Panc1 (cell line): ENCODE measurements around the gene SELENOF. TPM values are rescaled to one million over a fixed set of nuclear protein-coding genes. Genes with fewer than 3 reads are reported as not detected.
"Not testable (repeated sequence)": the region's sequence is repeated elsewhere in the genome, so short reads cannot be mapped to it uniquely, and the experiment has no call there.

ENCODE experiments used
- ATAC-seq: fragments of 200-7000 bp; cut with Tn5 transposase; 2 replicates; pipeline ENCODE4 v1.9.1; 2020; ENCODE audit warnings: mild to moderate bottlenecking, moderate library complexity
- BruUV-seq: library from RNA; stranded (reverse); fragments of 400-500 nt; replicated peaks from 2 replicates; lab custom pipeline; 2021; lab: Mats Ljungman, UMichigan
- CTCF ChIA-PET: fragments of 300-600 bp; sonication (Branson Sonifier 250); formaldehyde crosslinking; loops from one replicate; lab custom pipeline; 2022; ENCODE audit warnings: antibody characterized with exemption; lab: Charles Lee
- POLR2A ChIA-PET: fragments of 300-600 bp; sonication (Branson Sonifier 250); formaldehyde crosslinking; loops from one replicate; lab custom pipeline; 2022; ENCODE audit warnings: antibody characterized with exemption; lab: Charles Lee
- DNase-seq: peaks from one replicate; pipeline ENCODE4 v3.0.0-alpha.2; 2010; ENCODE audit warnings: low read depth, low spot score
- H3K27ac ChIP-seq: 2 replicates; pipeline ENCODE4 v1.5.1; 2011; ENCODE audit warnings: mild to moderate bottlenecking, low read length, inconsistent platforms
- H3K27me3 ChIP-seq: fragments of 200-500 bp; sonication (Bioruptor generic); 2 replicates; pipeline ENCODE4 v1.6.0; 2014; ENCODE audit warnings: low read length, inconsistent platforms; ENCODE audit not compliant: control insufficient read depth, insufficient read depth
- H3K36me3 ChIP-seq: fragments of 200-500 bp; sonication (Bioruptor generic); 2 replicates; pipeline ENCODE4 v1.5.1; 2014; ENCODE audit warnings: inconsistent platforms, mild to moderate bottlenecking, low read length, moderate library complexity; ENCODE audit not compliant: control insufficient read depth, insufficient read depth
- H3K4me1 ChIP-seq: 2 replicates; pipeline ENCODE4 v1.5.1; 2011; ENCODE audit warnings: inconsistent platforms, mild to moderate bottlenecking, low read length, moderate library complexity; ENCODE audit not compliant: control insufficient read depth, insufficient read depth
- H3K4me3 ChIP-seq, 2 experiments: 2 replicates each; pipeline ENCODE4 v1.5.1; 2011 to 2012; ENCODE audit warnings: low read depth in 2 of 2, low read length in 2 of 2, mild to moderate bottlenecking in 2 of 2, inconsistent platforms in 1 of 2, moderate library complexity in 1 of 2
- H3K9me3 ChIP-seq: fragments of 200-500 bp; sonication (Bioruptor generic); 2 replicates; pipeline ENCODE4 v1.5.1; 2014; ENCODE audit warnings: low read depth, mild to moderate bottlenecking, inconsistent platforms, low read length, moderate library complexity; ENCODE audit not compliant: control insufficient read depth, insufficient read depth
- POLR2AphosphoS5 ChIP-seq: IDR thresholded peaks from 2 replicates; pipeline ENCODE4 v1.6.1; 2012; ENCODE audit warnings: mild to moderate bottlenecking, low read depth, low read length, moderate library complexity
- SIN3A ChIP-seq: IDR thresholded peaks from 2 replicates; pipeline ENCODE4 v1.6.1; 2012; ENCODE audit warnings: low read depth, mild to moderate bottlenecking, low read length, moderate library complexity, borderline replicate concordance; ENCODE audit not compliant: insufficient read depth
- TCF7L2 ChIP-seq: IDR thresholded peaks from 2 replicates; pipeline ENCODE4 v1.6.1; 2011; ENCODE audit warnings: mild to moderate bottlenecking, low read depth, low read length, inconsistent platforms
- in situ Hi-C: cut with HindIII; loops from 2 replicates; pipeline ENCODE4 v1.10.0; 2016; ENCODE audit warnings: low sequenced_read_pairs, low pct_unique_long_range_greater_than_20kb
- intact Hi-C: fragments of 100-400 bp; cut with micrococcal nuclease; formaldehyde crosslinking; loops from one replicate; pipeline ENCODE4 v1.10.0; 2022; ENCODE audit not compliant: unreplicated experiment
- total RNA-seq: library from RNA; stranded (reverse); gene quantifications from one replicate; pipeline ENCODE4 v1.2.1, GENCODE V29; 2021; ENCODE audit not compliant: unreplicated experiment
- TF ChIP-seq, protein P1 (sequence below), 2 experiments: IDR thresholded peaks; 2 replicates each; pipeline ENCODE4 v1.6.1; 2011 to 2012; ENCODE audit warnings: low read depth in 2 of 2, control low read depth in 1 of 2, low read length in 1 of 2, mild to moderate bottlenecking in 1 of 2, moderate library complexity in 1 of 2; ENCODE audit not compliant: insufficient read depth in 1 of 2
- TF ChIP-seq, protein P2 (sequence below): fragments of 450-650 bp; IDR thresholded peaks from 2 replicates; pipeline ENCODE4 v1.5.1; 2017; ENCODE audit warnings: mild to moderate bottlenecking

SELENOF gene
- total RNA-seq, 1 experiment from 2014 or later = 190 TPM

DNA sequence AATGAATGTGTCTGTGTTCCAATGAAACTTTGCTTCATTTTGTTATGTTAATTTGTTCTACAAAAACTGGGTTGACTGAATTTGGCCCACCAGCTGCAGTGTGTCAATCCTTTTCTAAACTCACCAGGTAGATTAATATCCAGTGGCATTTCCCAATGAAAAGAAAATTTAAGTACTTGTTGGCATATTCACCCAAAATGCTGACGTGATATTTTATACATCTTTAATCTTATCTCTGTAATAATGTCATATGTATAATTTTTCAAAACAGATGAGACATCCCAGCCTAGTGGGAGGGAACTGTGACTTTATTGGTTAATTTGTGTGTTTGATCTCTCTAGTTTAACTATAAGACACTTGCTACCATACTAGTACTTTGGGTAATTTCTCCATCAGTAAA is 8.1 kb downstream of the SELENOF start:
- no TSS peak for BruUV-seq
- ChIA-PET CTCF (no interaction called here), POLR2A (no interaction called here)
- in situ Hi-C loops = no loop called here
- Histone ChIP-seq H3K9me3 (no peaks in the 10 kb centered on the region), H3K27me3 (no peaks in the 10 kb centered on the region), H3K36me3 (peaks cover 14% of the 10 kb centered on the region), H3K27ac (no peak overlapping the region), H3K4me3 (no peak overlapping the region), H3K4me1 (peaks cover 6% of the 10 kb centered on the region; the same call in 1 of the 2 replicates)
- no peak for DNase-seq
- ATAC-seq = no peak
- intact Hi-C loops = no loop called here
- TF ChIP-seq POLR2AphosphoS5 = no peak
- TF ChIP-seq, protein P1, sequence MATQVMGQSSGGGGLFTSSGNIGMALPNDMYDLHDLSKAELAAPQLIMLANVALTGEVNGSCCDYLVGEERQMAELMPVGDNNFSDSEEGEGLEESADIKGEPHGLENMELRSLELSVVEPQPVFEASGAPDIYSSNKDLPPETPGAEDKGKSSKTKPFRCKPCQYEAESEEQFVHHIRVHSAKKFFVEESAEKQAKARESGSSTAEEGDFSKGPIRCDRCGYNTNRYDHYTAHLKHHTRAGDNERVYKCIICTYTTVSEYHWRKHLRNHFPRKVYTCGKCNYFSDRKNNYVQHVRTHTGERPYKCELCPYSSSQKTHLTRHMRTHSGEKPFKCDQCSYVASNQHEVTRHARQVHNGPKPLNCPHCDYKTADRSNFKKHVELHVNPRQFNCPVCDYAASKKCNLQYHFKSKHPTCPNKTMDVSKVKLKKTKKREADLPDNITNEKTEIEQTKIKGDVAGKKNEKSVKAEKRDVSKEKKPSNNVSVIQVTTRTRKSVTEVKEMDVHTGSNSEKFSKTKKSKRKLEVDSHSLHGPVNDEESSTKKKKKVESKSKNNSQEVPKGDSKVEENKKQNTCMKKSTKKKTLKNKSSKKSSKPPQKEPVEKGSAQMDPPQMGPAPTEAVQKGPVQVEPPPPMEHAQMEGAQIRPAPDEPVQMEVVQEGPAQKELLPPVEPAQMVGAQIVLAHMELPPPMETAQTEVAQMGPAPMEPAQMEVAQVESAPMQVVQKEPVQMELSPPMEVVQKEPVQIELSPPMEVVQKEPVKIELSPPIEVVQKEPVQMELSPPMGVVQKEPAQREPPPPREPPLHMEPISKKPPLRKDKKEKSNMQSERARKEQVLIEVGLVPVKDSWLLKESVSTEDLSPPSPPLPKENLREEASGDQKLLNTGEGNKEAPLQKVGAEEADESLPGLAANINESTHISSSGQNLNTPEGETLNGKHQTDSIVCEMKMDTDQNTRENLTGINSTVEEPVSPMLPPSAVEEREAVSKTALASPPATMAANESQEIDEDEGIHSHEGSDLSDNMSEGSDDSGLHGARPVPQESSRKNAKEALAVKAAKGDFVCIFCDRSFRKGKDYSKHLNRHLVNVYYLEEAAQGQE (IDR thresholded peaks at IDR 0.05; ENCODE audit: insufficient read depth in 1 of 2, low read depth in 2 of 2, low read length in 1 of 2) = no peak
- TF ChIP-seq, protein P2, sequence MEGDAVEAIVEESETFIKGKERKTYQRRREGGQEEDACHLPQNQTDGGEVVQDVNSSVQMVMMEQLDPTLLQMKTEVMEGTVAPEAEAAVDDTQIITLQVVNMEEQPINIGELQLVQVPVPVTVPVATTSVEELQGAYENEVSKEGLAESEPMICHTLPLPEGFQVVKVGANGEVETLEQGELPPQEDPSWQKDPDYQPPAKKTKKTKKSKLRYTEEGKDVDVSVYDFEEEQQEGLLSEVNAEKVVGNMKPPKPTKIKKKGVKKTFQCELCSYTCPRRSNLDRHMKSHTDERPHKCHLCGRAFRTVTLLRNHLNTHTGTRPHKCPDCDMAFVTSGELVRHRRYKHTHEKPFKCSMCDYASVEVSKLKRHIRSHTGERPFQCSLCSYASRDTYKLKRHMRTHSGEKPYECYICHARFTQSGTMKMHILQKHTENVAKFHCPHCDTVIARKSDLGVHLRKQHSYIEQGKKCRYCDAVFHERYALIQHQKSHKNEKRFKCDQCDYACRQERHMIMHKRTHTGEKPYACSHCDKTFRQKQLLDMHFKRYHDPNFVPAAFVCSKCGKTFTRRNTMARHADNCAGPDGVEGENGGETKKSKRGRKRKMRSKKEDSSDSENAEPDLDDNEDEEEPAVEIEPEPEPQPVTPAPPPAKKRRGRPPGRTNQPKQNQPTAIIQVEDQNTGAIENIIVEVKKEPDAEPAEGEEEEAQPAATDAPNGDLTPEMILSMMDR = no peak
- no peak for TF ChIP-seq TCF7L2
- TF ChIP-seq SIN3A = no peak

DNA sequence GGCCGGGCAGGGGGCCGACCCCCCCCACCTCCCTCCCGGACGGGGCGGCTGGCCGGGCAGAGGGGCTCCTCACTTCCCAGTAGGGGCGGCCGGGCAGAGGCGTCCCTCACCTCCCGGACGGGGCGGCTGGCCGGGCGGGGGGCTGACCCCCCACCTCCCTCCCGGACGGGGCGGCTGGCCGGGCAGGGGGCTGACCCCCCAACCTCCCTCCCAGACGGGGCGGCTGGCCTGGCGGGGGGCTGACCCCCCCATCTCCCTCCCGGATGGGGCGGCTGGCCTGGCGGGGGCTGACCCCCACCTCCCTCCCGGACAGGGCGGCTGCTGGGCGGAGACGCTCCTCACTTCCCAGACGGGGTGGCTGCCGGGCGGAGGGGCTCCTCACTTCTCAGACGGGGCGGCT is 14.5 kb downstream of the SELENOF start:
- intact Hi-C loops, H3K4me3 ChIP-seq, POLR2A ChIA-PET, CTCF ChIA-PET, ATAC-seq, BruUV-seq, H3K27me3 ChIP-seq, H3K9me3 ChIP-seq, H3K4me1 ChIP-seq, DNase-seq, in situ Hi-C loops, H3K27ac ChIP-seq: not testable (repeated sequence)
- peaks cover 15% of the 10 kb centered on the region for H3K36me3 ChIP-seq

DNA sequence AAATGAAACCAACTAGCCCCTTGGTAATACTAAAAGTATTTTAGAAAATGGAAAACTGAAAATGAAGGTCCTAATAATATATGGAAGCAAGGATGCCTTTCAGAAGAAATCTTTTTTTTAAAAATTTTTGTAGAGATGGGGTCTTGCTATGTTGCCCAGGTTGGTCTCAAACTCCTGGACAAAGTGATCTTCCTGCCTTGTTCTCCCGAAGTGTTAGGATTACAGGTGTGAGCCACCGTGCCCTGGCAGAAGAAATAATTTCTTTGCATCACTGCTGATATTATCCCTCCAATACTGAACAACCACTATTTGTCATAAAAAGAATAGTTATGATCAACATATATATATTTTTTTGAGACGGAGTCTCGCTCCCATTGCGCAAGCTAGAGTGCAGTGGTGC is 25.6 kb downstream of the SELENOF start:
- H3K4me1 ChIP-seq = no peaks in the 10 kb centered on the region
- DNase-seq = no peak
- H3K27ac ChIP-seq = no peak overlapping the region
- H3K27me3 ChIP-seq = no peaks in the 10 kb centered on the region
- no TSS peak for BruUV-seq
- no peak for ATAC-seq
- TF ChIP-seq, protein P2 = no peak
- TF ChIP-seq TCF7L2 = no peak
- no peak for TF ChIP-seq SIN3A
- TF ChIP-seq, protein P1 (IDR thresholded peaks at IDR 0.05; ENCODE audit: insufficient read depth in 1 of 2, low read depth in 2 of 2, low read length in 1 of 2) = no peak
- TF ChIP-seq POLR2AphosphoS5 = no peak
- H3K9me3 ChIP-seq = no peaks in the 10 kb centered on the region
- intact Hi-C loops (no loop called here), in situ Hi-C loops (no loop called here)
- H3K36me3 ChIP-seq = peaks cover 6% of the 10 kb centered on the region; the same call in 1 of the 2 replicates
- no peak overlapping the region for H3K4me3 ChIP-seq
- ChIA-PET CTCF (no interaction called here), POLR2A (no interaction called here)
